ENCODE results near the gene HLA-C. TPM values are rescaled to one million over a fixed set of nuclear protein-coding genes. Genes with fewer than 3 reads are reported as not detected.

Gene HLA-C
- total and polyA plus RNA-seq, 10 of the 15 experiments (the other 5 are each of a cell fraction or from before 2014, with no cell fraction given) = 121 to 1,092 (median 806) TPM

- TF ChIP-seq REST (IDR thresholded peaks at IDR 0.05; ENCODE audit: low read depth, low read length) (no peak), MXI1 (IDR thresholded peaks at IDR 0.05; ENCODE audit: low read depth, low read length) (no peak), TARDBP (IDR thresholded peaks at IDR 0.05; ENCODE audit: borderline replicate concordance) (no peak), RUNX3 (IDR thresholded peaks at IDR 0.05; ENCODE audit: low read length) (no peak), HDAC6 (IDR thresholded peaks at IDR 0.05; ENCODE audit: unreplicated experiment) (no peak), ELK1 (IDR thresholded peaks at IDR 0.05; ENCODE audit: low read depth, low read length) (no peak), SP1 (IDR thresholded peaks at IDR 0.05; ENCODE audit: low read depth, low read length) (no peak), ATF3 (IDR thresholded peaks at IDR 0.05; ENCODE audit: borderline replicate concordance, extremely low read depth, low read depth, low read length) (no peak), TCF7 (IDR thresholded peaks at IDR 0.05; ENCODE audit: borderline replicate concordance) (no peak), NR2C1 (IDR thresholded peaks at IDR 0.05) (no peak)
These were observed 28.4 kb downstream of the HLA-C start (continued) for GRCh38 chr6:31243508-31243907.

All from GM12878 (cell line).